Right renal cortex interstitium (tissue), 3 donors: ENCODE data around the gene NRARP. TPM values are rescaled to one million over a fixed set of nuclear protein-coding genes. Genes with fewer than 3 reads are reported as not detected.
"Not testable (repeated sequence)": the region's sequence is repeated elsewhere in the genome, so short reads cannot be mapped to it uniquely, and the experiment has no call there.

Source experiments
- DNase-seq, 3 donors: peaks; one replicate each; pipeline ENCODE4 v3.0.0-alpha.2; 2013; ENCODE audit warnings: low read depth in 3 of 3, low spot score in 2 of 3
- polyA plus RNA-seq, 3 donors: library from polyadenylated mRNA; unstranded; fragments of 120-200 nt; gene quantifications; one replicate each; pipeline ENCODE4 v1.2.1, GENCODE V29; 2013; ENCODE audit not compliant: insufficient read length in 3 of 3

NRARP gene
- 1 to 10 TPM; 5.3 to 7.5 (median 6.4) TPM for polyA plus RNA-seq

DNA sequence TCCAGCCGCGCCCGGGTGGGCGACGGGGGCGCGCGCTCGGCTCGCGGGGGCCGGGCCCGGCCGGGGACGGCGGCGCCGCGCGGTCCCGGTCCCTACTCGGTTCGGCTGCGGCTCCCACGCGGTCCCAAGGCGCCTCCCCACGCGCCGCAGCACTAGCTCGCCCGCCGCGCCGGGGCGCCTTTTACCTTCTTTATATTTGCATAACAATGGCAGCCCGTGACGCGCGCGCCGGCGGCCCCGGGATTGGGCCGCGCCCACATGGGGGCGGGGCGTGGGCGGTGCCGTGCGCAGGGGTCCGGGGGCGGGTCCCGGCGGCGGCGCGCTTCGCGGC, at the start of gene NRARP:
Gene NRARP (minus strand): TSS at position 154 of the 331 bp plus-strand sequence. CDS start 343 bp downstream, outside the sequence.
- no peak for DNase-seq

DNA sequence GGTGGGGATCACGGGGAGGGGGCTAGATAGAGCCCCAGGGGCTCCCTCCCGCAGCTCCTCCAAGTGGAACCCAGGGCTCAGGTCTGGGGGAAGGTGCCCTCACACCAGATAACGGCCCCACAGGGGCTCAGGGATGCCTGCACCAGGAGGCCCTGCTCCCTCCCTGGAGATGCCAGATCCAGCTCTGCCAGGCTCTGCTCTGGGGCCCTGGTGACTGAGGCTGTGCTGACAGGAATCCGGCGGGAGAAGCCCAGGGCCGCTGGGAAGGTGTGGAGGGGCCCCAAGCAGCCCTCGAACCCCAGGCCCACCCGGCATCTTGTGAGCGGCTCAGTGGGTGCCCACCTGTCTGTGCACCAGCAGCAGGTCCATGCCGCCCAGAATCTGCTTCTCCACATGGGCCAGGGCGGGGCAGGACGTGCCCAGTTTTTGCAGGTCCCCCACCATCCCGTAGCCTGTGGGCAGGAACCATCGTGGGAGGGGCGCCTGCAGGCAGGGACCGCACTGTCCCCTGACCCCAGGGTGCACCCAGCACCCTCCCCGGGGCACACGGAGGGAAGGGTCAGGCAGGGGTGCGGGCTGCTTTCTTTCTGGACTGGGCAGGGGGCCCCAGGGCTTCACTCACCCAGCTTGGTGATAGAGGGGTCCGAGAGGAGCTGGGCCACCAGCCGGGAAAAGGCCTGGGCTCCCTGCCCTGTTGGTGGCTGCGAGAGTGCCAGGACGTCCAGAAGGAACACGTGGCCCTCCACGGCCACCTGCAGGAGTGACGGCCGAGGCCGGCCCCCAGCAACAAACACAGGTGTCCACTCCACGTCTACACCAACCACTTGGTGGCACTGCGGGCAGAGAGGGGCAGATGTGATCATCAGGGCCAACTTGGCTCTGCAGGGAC, 48.9 kb upstream of the NRARP start:
- no peak for DNase-seq

DNA sequence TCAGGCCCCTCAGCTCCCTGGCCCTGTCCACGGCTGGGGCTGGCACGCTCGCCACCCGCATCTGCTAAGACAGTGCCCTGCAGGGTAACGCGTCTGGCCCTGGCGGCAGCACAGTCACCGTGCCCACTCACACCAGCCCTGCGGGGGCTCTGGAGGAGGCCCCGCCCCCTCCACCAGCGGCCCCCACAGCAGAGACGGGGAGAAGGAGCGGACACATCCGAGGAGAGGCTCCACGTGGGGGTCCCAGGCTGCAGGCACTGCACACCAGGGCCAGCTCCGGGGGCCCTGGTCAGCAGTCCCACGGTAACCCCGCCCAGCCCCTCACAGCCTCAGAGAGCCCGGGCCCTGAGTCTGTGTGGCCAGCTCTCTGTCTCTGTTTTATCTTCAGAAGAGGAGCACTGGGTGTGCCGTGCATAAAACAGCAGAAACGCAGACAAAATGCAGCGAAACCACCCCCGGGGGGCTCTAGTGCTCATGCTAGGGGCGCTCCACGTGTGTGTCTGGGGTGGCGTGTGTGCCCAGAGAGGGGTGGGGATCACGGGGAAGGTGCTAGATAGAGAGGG, 47.5 kb upstream of the NRARP start:
- DNase-seq, result no peak

- DNase-seq, result no peak
Observed at GRCh38 chr9:137348769-137349470, 46.8 kb upstream of the NRARP start.

DNA sequence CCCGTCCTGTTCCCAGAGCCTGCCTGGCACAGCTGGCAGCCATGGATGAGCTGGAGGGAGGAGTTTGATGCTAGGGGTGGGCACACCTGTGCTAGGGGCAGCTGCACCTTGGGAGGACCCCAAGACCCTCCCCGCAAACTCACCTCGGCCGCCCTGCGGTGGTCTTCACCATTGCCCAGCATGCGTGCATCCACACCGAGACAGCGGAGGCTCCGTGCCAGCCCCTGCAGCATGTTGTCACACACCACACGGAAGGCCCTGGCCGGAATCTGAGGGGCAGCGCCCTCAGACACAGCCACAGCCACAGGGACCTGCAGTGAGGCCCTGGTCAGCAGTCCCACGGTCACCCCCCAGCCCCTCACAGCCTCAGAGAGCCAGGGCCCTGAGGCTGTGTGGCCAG, 45.9 kb upstream of the NRARP start:
- no peak for DNase-seq

- no peak for DNase-seq
Observed at GRCh38 chr9:137342482-137342881, 40.4 kb upstream of the NRARP start.

GRCh38 chr9:137341227-137341626, 39.2 kb upstream of the NRARP start:
- DNase-seq, result no peak

DNA sequence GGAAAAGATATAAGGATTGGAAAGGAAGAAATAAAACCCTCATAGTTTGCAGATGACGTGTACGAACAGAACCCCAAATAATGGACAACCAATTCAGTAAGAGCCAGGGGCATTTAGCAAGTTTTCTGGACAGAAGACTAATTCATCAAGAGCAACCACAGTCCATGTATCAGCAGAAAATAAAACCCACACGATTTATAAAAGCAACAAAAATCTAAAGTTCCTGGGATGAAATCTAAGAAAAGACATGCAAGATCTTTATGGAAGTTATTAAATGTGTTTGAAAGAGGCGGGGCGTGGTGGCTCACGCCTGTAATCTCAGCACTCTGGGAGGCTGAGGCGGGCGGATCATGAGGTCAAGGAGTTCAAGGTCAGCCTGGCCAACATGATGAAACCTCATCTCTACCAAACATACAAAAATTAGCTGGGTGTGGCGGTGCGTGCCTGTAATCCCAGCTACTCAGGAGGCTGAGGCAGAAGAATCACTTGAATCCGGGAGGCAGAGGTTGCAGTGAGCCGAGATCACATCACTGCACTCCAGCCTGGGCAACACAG, 37.9 kb upstream of the NRARP start:
- not testable (repeated sequence) for DNase-seq

- DNase-seq, result no peak
Observed at GRCh38 chr9:137339045-137339907, 37.2 kb upstream of the NRARP start.

DNA sequence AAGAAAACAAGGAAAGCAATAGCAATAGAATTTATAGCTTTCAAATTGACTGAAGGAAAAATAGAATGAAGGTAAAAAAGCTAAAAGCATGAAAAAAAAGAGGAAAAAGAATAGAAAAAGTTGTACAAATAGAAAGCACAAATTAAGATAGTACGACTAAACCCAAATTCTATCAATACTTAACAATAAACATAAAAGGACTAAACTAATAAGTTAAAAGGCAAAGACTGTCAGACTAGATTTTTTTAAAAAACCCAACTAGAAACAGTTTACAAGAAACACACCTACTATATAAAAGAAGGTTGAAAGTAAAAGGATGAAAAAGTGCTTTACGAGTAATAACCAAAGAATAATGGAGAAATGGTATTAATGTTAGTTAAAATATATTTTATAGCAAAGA, 34.7 kb upstream of the NRARP start:
- no peak for DNase-seq

DNA sequence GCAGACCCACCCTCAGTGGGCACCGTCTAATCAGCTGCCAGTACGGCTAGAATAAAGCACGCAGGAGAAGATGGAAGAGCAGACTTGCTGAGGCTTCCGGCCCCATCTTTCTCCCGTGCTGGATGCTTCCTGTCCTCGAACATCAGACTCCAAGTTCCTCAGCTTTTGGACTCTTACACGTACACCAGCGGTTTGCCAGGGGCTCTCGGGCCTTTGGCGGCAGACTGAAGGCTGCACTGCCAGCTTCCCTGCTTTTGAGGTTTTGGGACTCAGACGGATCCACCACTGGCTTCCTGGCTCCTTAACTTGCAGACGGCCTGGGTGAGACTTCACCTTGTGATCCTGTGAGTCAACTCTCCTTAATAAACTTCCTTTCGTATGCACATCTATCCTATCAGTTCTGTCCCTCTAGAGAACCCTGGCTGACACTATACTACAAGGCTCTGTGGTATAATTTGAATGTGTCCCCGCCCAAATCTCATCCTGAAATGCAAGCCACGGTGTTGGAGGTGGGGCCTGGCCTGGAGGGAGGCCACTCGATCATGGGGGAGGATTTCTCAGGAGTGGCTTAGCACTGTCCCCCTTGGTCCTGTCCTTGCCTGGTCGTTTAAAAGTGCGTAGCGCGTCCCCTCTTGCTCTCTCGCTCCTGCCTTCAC, 31.1 kb upstream of the NRARP start:
- DNase-seq, result no peak

GRCh38 chr9:137331929-137332328, 29.9 kb upstream of the NRARP start:
- no peak for DNase-seq

DNA sequence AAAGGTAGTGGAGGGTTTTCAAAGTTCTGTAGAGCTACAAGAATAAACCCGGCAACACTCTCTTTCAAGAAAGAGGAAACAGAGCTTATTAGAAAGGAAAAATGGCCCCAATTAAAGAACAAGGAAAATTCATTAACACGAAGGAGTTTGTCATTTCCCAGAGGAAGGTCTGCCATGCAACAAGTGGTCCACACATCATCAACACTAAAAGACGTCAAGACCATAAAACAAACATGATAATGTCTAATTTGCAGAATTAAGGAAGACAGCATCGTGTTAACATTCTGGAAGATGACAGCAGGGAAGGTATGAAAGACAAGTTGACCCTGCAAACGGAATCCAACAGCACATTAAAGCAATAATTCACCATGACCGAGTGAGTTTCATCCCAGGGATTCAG, 28.6 kb upstream of the NRARP start:
- DNase-seq, result no peak

GRCh38 chr9:137329590-137329989, 27.5 kb upstream of the NRARP start:
- not testable (repeated sequence) for DNase-seq

- not testable (repeated sequence) for DNase-seq
Observed at GRCh38 chr9:137327641-137328550, 25.8 kb upstream of the NRARP start.

GRCh38 chr9:137326445-137327065, 24.5 kb upstream of the NRARP start:
- DNase-seq, result no peak

DNA sequence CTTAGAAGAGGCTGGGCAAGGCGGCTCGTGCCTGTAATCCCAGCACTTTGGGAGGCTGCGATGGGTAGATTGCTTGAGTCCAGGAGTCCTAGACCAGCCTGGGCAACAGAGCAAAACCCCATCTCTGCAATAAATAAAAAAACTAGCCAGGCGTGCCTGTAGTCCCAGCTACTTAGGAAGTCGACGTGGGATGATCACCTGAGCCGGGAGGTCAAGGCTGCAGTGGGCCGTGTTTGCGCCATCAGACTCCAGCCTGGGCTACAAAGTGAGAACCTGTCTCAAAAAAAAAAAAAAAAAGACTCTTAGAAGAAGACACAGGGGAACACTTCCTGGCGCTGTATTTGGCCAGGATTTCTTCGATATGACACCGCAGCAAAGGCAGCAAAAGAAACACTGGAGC, 23.7 kb upstream of the NRARP start:
- DNase-seq, result no peak

DNA sequence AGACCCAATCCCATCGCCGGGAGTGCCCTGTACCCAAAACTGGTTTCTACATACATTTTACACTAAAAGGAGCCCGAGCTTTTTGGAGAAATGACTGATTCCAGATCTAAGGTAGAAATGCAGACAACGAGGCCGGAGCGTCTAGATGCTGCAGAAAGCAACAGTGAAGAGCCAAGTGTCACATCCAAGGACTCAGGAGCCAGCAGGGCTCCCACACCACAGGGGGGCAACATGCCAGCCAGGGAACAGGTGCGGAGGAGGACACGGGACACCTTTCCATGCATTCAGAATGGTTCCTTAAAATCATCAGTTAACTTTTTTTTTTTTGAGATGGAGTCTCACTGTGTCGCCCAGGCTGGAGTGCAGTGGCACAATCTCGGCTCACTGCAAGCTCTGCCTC, 23.1 kb upstream of the NRARP start:
- no peak for DNase-seq
